K562 (cell line): ENCODE results near the gene PHACTR3. TPM values are rescaled to one million over a fixed set of nuclear protein-coding genes. Genes with fewer than 3 reads are reported as not detected.

Experiments
- ATAC-seq: fragments of 200-7000 bp; cut with Tn5 transposase; 3 replicates; pipeline ENCODE4 v1.9.1; 2020; ENCODE audit warnings: moderate library complexity
- BruUV-seq: library from RNA; stranded (reverse); fragments of 400-500 nt; replicated peaks from 2 replicates; lab custom pipeline; 2021; lab: Mats Ljungman, UMichigan
- CTCF ChIA-PET: fragments of 300-600 bp; formaldehyde crosslinking; extraction: SDS; loops from one replicate; lab custom pipeline; 2021; ENCODE audit warnings: low intra/inter-chr PET ratio; lab: Yijun Ruan, JAX
- POLR2A ChIA-PET: fragments of 300-600, 350-650 bp; sonication (Branson Sonifier 250); formaldehyde crosslinking; extraction: SDS; loops from one replicate; lab custom pipeline; 2021; ENCODE audit warnings: antibody characterized with exemption, inconsistent platforms; lab: Yijun Ruan, JAX
- DNase-seq, 4 experiments: peaks; one replicate each; pipeline versions ENCODE4 v3.0.0 to v3.0.0-alpha.2; 2011 to 2018; ENCODE audit warnings: low spot score in 3 of 4, mixed read lengths in 3 of 4; ENCODE audit errors: extremely low read depth in 1 of 4
- FAIRE-seq: peaks from 2 replicates; lab custom pipeline; 2011; peaks lifted over from hg19 to GRCh38; lab: Jason Lieb, UNC
- H2AFZ ChIP-seq: 2 replicates; pipeline ENCODE4 v1.6.0; 2011; ENCODE audit warnings: low read depth, low read length, control low read depth, inconsistent platforms
- H3K27ac ChIP-seq: fragments of 200-600 bp; 3 replicates; pipeline ENCODE4 v1.8.0; 2011; ENCODE audit warnings: low read depth, mild to moderate bottlenecking, control low read depth, inconsistent platforms, low read length, moderate library complexity, mixed read lengths; ENCODE audit errors: extremely low read depth
- H3K27me3 ChIP-seq, 2 experiments: fragments of 300-600 bp in 1 of 2; 2 replicates in 1 of 2; 3 replicates in 1 of 2; pipeline versions ENCODE4 v1.6.0 to v1.8.0; 2011; ENCODE audit warnings: inconsistent platforms in 2 of 2, low read length in 2 of 2, mild to moderate bottlenecking in 1 of 2, mixed read lengths in 1 of 2, moderate library complexity in 1 of 2; ENCODE audit not compliant: control insufficient read depth in 2 of 2, insufficient read depth in 2 of 2
- H3K36me3 ChIP-seq: fragments of 300-600 bp; 3 replicates; pipeline ENCODE4 v1.8.0; 2011; ENCODE audit warnings: mild to moderate bottlenecking, low read length, inconsistent platforms; ENCODE audit not compliant: control insufficient read depth, insufficient read depth
- H3K4me1 ChIP-seq, 2 experiments: fragments of 200-600 bp in 1 of 2; replicated peaks in 1 of 2; 2 replicates in 1 of 2; 3 replicates in 1 of 2; pipeline versions ENCODE4 v1.5.1 to v1.8.0; 2011; ENCODE audit warnings: inconsistent platforms in 2 of 2, low read length in 2 of 2, mild to moderate bottlenecking in 1 of 2, mixed read lengths in 1 of 2, moderate library complexity in 1 of 2; ENCODE audit not compliant: control insufficient read depth in 2 of 2, insufficient read depth in 2 of 2
- H3K4me2 ChIP-seq: 2 replicates; pipeline ENCODE4 v1.6.1; 2011; ENCODE audit warnings: low read length, control low read depth, inconsistent platforms, mixed read lengths; ENCODE audit not compliant: insufficient read depth
- H3K4me3 ChIP-seq: fragments of 200-600 bp; sonication (generic), shearing (Covaris generic); 2 replicates; pipeline ENCODE4 v1.5.1; 2016; ENCODE audit warnings: control low read depth, inconsistent platforms
- H3K79me2 ChIP-seq: fragments of 200-600 bp; 3 replicates; pipeline ENCODE4 v1.8.0; 2011; ENCODE audit warnings: low read length, inconsistent platforms; ENCODE audit not compliant: control insufficient read depth, insufficient read depth
- H3K9ac ChIP-seq, 2 experiments: 2 replicates each; pipeline versions ENCODE4 v1.6.0 to v1.6.1; 2011; ENCODE audit warnings: low read depth in 2 of 2, low read length in 2 of 2, control low read depth in 1 of 2, inconsistent platforms in 1 of 2, mild to moderate bottlenecking in 1 of 2, mixed read lengths in 1 of 2; ENCODE audit not compliant: insufficient read depth in 1 of 2
- H3K9me1 ChIP-seq: one replicate; pipeline ENCODE4 v1.6.0; 2011; ENCODE audit warnings: inconsistent platforms, mild to moderate bottlenecking, low read length, moderate library complexity; ENCODE audit not compliant: control insufficient read depth, insufficient read depth
- H3K9me3 ChIP-seq: replicated peaks from 2 replicates; pipeline ENCODE4 v1.5.1; 2011; ENCODE audit warnings: low read depth, low read length, inconsistent platforms; ENCODE audit not compliant: control insufficient read depth, insufficient read depth
- H4K20me1 ChIP-seq: replicated peaks from 2 replicates; pipeline ENCODE4 v1.6.1; 2011; ENCODE audit warnings: low read length, inconsistent platforms, mixed read lengths; ENCODE audit not compliant: control insufficient read depth, insufficient read depth
- CHD2 ChIP-seq: IDR thresholded peaks from 2 replicates; pipeline ENCODE4 v1.6.1; 2011; ENCODE audit warnings: low read depth, low read length
- GATAD2B ChIP-seq: fragments of 450-650 bp; IDR thresholded peaks from 2 replicates; pipeline ENCODE4 v1.6.1; 2017; ENCODE audit warnings: mild to moderate bottlenecking, borderline replicate concordance
- IFI16 ChIP-seq: fragments of 250-450 bp; sonication (Bioruptor Pico); IDR thresholded peaks from 2 replicates; pipeline ENCODE4 v2.1.2; 2022; ENCODE audit warnings: mild to moderate bottlenecking, inconsistent platforms
- RFX7 ChIP-seq: fragments of 250-450 bp; sonication (Bioruptor Pico); IDR thresholded peaks from 2 replicates; pipeline ENCODE4 v1.5.1; 2021; ENCODE audit warnings: mild to moderate bottlenecking
- TBP ChIP-seq: optimal IDR thresholded peaks from 2 replicates; pipeline ENCODE3; 2011; ENCODE audit warnings: low read depth, low read length, improper control_type of control experiment
- TEAD4 ChIP-seq, 2 experiments: sonication (generic) in 1 of 2; formaldehyde crosslinking in 1 of 2; IDR thresholded peaks; 2 replicates each; pipeline versions ENCODE4 v1.6.1 to v1.8.0; 2012 to 2022; ENCODE audit warnings: borderline replicate concordance in 1 of 2, inconsistent platforms in 1 of 2, low read length in 1 of 2, mild to moderate bottlenecking in 1 of 2, missing genetic modification reagents in 1 of 2
- WGBS: fragments of 100-300 bp; shearing (Covaris generic); methylation state at CpG from one replicate; pipeline ENCODE4 v1.1.6; 2016; ENCODE audit warnings: low coverage, mixed read lengths; ENCODE audit not compliant: insufficient coverage; ENCODE audit errors: missing lambda C conversion rate; 5-methylcytosine and 5-hydroxymethylcytosine counted together
- in situ Hi-C: fragments of 300-500 bp; cut with MboI; formaldehyde crosslinking; loops from 4 replicates; pipeline ENCODE4 v1.15.0; 2018; ENCODE audit warnings: inconsistent platforms, mixed read lengths
- intact Hi-C: fragments of 100-400 bp; cut with micrococcal nuclease; formaldehyde crosslinking; loops from 2 replicates; pipeline ENCODE4 v1.14.2; 2022
- polyA plus RNA-seq, 8 experiments: library from polyadenylated mRNA; depleted of rRNA in 4 of 8; stranded (reverse) in 5 of 8; unstranded in 3 of 8; fragments of >200 nt; fragmentation: Nextera tagmentation in 2 of 8; fragmentation: Illumina TruSeq in 1 of 8; extraction: Ambion mirVana in 2 of 8; extraction: Trizol in 1 of 8; gene quantifications; 2 replicates each; pipeline versions ENCODE4 v1.2.1 to v1.2.3, GENCODE V29; 2011 to 2014; ENCODE audit warnings: inconsistent platforms in 1 of 8, missing spikeins in 1 of 8
- total RNA-seq, 7 experiments: library from RNA; depleted of rRNA in 6 of 7; stranded (reverse); fragments of >200 nt in 6 of 7; fragmentation: Illumina TruSeq in 2 of 7; extraction: Trizol in 2 of 7; gene quantifications; 2 replicates each; pipeline versions ENCODE4 v1.2.1 to v1.2.3, GENCODE V29; 2011 to 2021; ENCODE audit warnings: low replicate concordance in 1 of 7
- TF ChIP-seq, protein P1 (sequence below): sonication (generic); formaldehyde crosslinking; IDR thresholded peaks from 2 replicates; pipeline ENCODE4 v1.8.1; 2023; ENCODE audit warnings: missing genetic modification reagents, mild to moderate bottlenecking, borderline replicate concordance

Gene PHACTR3
- total and polyA plus RNA-seq, 9 of the 15 experiments (the other 6 are each of a cell fraction or from before 2014, with no cell fraction given) = not detected

GRCh38 chr20:59690976-59691375, 86.6 kb downstream of the PHACTR3 start (continued):
- TF ChIP-seq RFX7 (CRISPR knock-in tag) (no peak), CHD2 (no peak)
- TF ChIP-seq, all 486 proteins: peak for 0

DNA sequence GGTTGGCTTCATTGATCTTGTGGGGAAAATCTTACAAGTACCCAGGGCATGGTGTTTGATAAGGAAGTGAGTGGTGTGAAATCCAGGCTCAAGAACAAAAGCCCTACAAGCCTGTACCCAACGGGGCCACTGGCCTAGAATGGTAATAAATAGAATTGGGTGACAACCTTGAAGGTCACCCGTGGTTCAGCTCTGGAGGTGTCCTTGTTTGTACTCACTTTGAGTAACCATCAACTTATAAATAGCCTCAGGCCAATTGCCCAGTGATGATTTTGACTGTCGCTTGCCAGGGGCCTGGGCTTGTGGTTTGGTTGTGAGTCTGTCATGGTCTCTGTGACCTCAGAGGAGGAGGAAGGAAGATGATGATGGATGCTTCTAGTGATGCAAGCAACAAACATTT, 87.8 kb downstream of the PHACTR3 start:
- ChIA-PET POLR2A (no interaction called here), CTCF (no interaction called here)
- FAIRE-seq (no peak), ATAC-seq (no peak), DNase-seq (no peak)
- Histone ChIP-seq H3K4me1 (no peaks in the 10 kb centered on the region), H3K27me3 (peaks cover 0 to 6% of the 10 kb centered on the region in 2 experiments; a peak in 1 of 5 replicates), H3K9me3 (no peaks in the 10 kb centered on the region), H3K27ac (no peak overlapping the region), H3K9me1 (no peaks in the 10 kb centered on the region), H4K20me1 (no peaks in the 10 kb centered on the region)
- BruUV-seq = no TSS peak
- intact Hi-C loops = no loop called here
- in situ Hi-C loops = no loop called here
- TF ChIP-seq GATAD2B = no peak
- TF ChIP-seq, protein P1, sequence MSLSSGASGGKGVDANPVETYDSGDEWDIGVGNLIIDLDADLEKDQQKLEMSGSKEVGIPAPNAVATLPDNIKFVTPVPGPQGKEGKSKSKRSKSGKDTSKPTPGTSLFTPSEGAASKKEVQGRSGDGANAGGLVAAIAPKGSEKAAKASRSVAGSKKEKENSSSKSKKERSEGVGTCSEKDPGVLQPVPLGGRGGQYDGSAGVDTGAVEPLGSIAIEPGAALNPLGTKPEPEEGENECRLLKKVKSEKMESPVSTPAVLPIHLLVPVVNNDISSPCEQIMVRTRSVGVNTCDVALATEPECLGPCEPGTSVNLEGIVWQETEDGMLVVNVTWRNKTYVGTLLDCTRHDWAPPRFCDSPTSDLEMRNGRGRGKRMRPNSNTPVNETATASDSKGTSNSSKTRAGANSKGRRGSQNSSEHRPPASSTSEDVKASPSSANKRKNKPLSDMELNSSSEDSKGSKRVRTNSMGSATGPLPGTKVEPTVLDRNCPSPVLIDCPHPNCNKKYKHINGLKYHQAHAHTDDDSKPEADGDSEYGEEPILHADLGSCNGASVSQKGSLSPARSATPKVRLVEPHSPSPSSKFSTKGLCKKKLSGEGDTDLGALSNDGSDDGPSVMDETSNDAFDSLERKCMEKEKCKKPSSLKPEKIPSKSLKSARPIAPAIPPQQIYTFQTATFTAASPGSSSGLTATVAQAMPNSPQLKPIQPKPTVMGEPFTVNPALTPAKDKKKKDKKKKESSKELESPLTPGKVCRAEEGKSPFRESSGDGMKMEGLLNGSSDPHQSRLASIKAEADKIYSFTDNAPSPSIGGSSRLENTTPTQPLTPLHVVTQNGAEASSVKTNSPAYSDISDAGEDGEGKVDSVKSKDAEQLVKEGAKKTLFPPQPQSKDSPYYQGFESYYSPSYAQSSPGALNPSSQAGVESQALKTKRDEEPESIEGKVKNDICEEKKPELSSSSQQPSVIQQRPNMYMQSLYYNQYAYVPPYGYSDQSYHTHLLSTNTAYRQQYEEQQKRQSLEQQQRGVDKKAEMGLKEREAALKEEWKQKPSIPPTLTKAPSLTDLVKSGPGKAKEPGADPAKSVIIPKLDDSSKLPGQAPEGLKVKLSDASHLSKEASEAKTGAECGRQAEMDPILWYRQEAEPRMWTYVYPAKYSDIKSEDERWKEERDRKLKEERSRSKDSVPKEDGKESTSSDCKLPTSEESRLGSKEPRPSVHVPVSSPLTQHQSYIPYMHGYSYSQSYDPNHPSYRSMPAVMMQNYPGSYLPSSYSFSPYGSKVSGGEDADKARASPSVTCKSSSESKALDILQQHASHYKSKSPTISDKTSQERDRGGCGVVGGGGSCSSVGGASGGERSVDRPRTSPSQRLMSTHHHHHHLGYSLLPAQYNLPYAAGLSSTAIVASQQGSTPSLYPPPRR (CRISPR knock-in tag) = no peak
- no peak for TF ChIP-seq TEAD4 (IDR thresholded peaks at IDR 0.05; ENCODE audit: low read length)
- TF ChIP-seq TEAD4 (CRISPR knock-in tag; IDR thresholded peaks at IDR 0.05; ENCODE audit: borderline replicate concordance) = no peak
- TF ChIP-seq TBP = no peak
- TF ChIP-seq IFI16 = no peak
- TF ChIP-seq, all 486 proteins: peak for 0
- Histone ChIP-seq H3K36me3 (no peaks in the 10 kb centered on the region), H3K4me3 (no peak overlapping the region), H2AFZ (no peak overlapping the region), H3K9ac (no peak overlapping the region), H3K79me2 (no peaks in the 10 kb centered on the region), H3K4me2 (no peak overlapping the region)
- WGBS = 0% methylated on average over 3 of the region's 3 CpGs
